ENCODE data around the gene NDUFAB1.
"Not testable (repeated sequence)": the region's sequence is repeated elsewhere in the genome, so short reads cannot be mapped to it uniquely, and the experiment has no call there.

Gene NDUFAB1

GRCh38 chr16:23583271-23583670, 12.8 kb downstream of the NDUFAB1 start:
- not testable (repeated sequence) for DNase-seq

- DNase-seq = no peak
These were observed 14.4 kb downstream of the NDUFAB1 start for GRCh38 chr16:23581764-23582163.

DNA sequence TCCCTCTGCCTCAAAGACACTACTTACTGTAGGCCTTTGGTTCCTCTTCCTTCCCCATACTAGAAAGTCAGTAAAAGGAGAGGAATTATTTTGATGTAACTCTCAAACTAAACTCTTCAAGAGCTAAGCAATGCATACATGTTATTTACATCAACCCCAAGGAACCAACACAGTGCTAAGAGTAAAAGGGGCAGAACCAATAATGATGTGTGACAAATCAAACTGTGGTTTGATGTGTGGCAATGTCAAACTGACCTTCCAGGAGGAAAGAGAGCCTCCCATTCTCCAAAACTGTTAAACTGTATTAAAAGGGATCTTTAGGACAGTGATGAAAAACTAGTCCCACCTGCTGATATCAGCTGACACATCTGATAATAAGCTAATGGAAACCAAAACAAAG, 15.7 kb downstream of the NDUFAB1 start:
- no peak for DNase-seq

GRCh38 chr16:23579371-23579770, 16.7 kb downstream of the NDUFAB1 start:
- no peak for DNase-seq

GRCh38 chr16:23578101-23578830, 17.9 kb downstream of the NDUFAB1 start:
- no peak for DNase-seq

DNA sequence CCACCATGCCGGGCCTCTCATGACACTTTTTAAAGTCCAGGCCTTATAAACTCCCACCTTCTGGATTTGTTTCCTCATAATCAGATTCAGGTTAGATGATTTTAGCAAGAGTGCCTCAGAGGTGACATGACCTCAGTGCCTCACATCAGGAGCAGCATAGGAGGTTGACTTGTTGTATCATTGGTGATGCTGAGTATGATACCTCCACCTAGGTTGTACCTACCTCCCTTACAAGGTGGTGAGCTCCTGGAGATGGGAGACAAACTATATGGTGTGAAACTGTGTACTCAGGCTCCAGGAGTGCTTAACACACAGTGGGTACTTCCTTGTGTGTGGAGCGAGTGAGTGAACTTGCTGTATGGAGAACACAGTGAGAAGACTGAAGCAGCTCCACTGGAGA, 18.6 kb downstream of the NDUFAB1 start:
- no peak for DNase-seq

DNA sequence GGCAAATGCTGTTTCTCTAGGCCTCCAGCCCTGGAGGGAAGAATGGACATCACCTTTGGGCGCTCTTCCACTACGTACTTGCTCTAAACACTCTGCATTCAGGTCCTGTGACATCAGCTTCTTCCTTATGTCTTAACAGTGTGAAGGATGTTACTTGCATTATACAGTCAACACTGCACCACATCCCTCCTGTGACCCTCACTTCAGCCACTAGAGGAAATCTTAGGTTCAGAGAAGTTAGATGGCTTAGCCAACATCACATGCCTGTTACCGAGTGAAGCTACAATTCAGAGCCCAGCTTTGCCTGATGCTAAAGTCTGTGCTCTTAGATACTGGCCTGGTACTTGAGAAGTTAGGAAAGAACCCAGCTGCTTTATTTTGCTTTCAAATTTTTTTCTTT, 20.3 kb downstream of the NDUFAB1 start:
- DNase-seq = no peak

DNA sequence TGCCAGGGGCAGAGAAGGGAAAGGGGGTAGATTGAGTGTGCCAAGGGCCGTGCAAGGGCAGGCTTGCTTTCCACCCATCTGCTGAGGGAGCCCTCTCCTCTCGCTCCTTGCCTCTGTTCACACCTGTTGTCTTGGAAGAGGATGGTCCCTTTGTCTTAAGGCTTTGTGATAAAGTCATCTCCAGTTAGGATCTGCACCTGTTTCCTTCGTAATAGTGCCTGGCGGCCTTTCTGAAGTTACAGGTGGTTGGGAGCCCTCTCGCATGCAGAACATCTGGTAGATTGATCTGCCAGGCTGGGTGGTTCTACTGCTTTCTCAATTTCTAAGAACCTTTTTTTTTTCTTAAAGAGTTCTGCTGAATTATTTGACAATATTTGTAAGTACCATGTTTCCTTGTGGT, 22.3 kb downstream of the NDUFAB1 start:
- DNase-seq = no peak

GRCh38 chr16:23572394-23572793, 23.7 kb downstream of the NDUFAB1 start:
- DNase-seq = no peak

DNA sequence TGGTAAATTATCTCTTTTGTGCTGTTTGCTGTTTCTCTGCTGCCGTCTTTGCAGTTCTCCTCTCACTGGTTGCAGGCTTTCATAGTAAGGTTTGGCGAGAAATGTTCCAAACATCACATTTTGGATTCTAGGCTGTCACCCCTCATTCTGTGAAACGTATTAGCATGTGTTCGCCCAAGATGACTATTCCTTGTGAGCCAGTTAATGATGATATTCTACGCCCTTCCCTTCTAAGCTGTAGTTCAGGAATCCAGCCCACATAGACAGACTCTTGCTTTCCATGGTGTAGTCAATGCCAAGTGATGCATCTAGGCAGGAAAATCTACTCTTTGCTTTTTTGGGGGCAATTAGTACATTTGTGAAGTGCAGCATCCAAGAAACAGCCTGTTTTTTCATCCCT, 24.2 kb downstream of the NDUFAB1 start:
- no peak for DNase-seq

DNA sequence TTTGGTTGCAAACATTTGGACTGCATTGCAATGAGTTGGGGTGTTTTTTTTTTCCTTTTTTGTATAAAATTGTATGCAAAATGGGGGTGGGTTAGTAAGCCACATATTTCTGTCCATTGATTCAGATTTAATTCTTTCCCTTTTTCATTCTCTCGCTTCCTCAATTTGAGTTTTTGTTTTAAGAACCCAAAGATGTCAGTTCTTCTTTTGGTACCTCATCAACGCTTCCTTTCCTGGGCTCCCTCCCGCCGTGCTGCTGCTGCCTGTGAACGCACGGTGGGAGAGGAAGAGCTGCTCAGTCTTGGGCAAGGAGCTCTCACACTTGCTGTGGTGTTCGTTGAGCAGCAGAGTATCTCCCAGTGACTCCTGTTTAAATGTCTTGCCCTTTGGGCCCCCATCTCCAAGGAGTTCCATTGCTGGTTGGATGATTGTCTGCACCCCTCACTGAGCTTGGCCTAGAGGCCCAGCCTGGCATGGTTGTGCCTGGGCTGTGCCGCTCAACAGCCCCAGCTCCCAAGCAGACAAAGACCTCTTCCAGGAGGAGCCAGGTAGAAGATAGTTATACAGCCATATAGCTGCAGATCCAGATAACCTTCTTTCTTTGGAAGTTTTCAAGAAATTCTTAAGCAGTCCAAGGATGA, 25.0 kb downstream of the NDUFAB1 start:
- DNase-seq = no peak

DNA sequence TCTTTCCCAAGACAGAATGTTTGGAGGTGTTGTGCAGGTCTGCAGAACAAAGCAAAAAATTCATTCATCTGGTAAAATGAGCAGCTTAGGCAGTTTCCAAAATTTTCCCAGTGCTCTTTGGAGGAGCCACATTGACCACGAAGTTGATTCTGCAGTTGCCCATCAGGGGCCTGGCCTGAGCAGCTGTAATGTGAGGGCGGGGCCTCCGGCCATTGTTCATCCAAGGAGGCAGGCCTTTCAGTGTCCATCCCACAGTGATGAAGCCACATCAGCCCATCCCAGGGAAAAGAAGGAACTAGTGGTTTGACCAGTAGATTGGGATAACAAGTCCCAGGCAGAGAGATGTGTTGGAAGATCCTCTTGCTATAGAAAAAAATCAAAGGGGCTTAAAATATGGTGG, 28.5 kb downstream of the NDUFAB1 start:
- DNase-seq = no peak

DNA sequence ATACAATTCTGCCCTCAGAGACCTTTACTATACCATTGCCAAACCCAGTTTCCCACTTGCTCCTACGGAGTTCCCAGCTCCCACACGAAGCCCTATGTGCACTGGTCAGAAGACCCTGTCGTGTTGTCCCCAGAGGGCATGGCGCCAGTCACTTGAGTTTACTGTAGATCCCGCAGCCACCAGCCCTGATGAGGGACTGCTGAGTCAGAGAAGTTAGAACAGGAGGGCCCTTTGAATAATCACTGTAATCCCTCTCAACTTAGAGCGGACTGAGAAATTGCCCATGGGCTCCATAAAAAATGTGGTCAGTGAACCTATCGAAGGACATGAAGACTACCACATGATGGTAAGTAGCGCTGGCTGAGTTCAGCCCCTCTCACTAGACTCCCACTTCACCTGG, 29.4 kb downstream of the NDUFAB1 start:
- no peak for DNase-seq

DNA sequence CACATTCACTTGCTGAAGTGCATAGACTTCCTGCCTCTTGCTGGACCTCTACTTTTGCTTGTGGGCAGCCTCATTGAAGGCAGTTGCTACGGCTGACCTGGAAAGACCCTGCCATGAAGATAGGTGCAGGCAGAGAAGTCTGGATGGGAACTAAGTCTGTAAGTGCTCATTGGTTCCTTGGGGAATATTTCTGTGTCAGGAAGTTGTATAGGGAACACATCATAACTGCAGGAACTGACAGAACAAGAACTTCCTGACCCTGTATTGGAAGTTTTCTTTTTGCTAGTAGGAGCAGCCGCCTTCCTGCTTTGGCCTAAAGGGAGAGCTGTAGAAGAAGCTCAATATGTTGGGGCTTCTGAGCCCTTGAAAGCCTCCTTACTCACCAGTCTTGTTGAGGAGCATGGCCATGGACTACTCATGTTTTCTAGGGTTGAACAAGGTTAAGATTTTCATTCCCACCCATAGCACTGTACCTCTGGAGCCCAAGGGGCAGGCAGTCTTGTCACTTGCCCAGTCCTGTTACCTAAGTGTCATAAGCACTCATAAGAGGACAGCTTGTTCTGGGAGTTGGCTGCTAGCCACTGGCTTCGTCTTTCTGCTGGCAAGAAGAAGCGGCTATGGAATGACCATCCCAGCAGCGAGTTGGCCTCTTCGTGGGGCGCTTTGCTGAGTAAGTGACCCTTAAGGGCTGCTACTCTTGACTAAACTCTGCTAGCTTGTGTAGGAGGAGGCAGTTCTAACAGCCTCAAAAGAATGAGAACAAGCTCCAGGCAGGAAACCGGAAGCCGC, 31.3 kb downstream of the NDUFAB1 start:
- DNase-seq = peak; percentile 15

DNA sequence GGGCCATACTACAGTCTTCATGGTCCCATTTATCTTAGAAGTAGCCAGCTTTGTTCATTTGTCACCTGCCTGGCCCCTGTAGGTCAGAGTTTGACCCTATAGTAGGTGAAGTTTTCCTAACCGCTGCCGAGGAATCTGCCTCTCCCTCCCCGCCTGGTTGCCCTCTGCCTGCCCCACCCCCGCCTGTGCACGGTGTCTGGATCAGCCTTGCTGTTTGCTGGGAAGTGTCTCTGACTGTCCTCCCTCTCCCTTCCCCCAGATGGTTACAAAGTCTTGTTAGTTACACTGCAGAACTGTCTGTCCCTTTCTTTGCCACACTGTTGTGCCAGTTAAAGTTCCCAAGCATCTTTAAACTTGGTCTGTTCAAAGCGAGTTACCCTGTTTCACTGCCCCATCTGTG, 32.9 kb downstream of the NDUFAB1 start:
- no peak for DNase-seq

GRCh38 chr16:23562505-23562904, 33.6 kb downstream of the NDUFAB1 start:
- no peak for DNase-seq

DNA sequence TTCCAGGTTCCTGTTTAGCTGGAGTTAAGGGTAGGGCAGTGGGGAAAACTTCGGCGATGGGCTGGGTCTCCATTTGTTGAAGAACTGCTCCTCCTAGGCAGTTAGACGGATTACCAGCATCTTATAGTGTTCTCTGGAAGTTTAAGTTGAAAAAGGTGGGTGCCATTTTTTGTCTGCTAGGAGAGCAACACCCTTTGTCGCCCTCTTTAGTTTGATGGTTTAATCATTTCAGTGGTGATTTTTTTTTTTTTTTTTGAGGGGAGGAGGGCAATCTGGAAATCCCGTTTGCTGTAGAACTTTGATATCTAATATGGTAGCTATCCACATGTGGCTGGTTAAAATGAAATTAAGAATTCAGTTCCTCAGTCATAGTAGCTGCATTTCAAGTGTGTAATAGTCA, 34.5 kb downstream of the NDUFAB1 start:
- no peak for DNase-seq

DNA sequence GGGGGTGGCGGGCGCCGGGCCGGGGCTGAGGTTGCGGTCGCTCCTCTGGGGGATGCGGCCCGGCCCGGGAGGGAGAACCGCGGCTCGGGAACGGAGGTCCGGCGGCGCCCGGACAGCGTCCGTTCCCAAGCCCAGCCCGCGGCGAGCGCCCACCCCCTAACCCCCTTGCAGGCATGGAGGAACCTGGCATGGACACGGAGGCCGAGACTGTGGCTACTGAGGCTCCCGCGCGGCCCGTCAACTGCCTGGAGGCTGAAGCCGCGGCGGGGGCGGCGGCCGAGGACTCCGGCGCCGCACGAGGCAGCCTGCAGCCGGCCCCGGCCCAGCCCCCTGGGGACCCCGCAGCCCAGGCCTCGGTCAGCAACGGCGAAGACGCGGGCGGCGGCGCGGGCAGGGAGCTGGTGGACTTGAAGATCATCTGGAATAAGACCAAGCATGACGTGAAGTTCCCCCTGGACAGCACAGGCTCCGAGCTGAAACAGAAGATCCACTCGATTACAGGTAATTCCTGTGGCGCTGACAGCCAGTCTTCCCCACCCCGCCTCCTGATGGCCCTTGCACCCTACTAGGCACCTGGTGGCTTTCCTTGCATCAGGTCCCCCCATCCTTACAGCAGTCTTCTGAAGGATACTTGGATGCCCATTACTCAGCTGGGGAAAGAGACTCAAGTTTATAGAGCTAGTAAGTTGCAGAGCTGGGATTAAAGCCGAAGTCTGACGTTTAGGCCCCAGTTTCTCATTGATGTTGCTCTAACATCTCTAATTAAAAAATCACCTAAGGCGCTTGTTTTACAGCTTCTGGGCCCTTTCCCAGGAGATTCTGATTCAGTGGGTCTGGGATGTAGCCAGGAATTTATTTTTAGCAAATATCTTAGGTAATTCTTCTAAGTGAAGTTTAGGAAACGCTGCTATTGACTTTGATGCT, 38.1 kb downstream of the NDUFAB1 start:
- peak; percentile 25 for DNase-seq

DNA sequence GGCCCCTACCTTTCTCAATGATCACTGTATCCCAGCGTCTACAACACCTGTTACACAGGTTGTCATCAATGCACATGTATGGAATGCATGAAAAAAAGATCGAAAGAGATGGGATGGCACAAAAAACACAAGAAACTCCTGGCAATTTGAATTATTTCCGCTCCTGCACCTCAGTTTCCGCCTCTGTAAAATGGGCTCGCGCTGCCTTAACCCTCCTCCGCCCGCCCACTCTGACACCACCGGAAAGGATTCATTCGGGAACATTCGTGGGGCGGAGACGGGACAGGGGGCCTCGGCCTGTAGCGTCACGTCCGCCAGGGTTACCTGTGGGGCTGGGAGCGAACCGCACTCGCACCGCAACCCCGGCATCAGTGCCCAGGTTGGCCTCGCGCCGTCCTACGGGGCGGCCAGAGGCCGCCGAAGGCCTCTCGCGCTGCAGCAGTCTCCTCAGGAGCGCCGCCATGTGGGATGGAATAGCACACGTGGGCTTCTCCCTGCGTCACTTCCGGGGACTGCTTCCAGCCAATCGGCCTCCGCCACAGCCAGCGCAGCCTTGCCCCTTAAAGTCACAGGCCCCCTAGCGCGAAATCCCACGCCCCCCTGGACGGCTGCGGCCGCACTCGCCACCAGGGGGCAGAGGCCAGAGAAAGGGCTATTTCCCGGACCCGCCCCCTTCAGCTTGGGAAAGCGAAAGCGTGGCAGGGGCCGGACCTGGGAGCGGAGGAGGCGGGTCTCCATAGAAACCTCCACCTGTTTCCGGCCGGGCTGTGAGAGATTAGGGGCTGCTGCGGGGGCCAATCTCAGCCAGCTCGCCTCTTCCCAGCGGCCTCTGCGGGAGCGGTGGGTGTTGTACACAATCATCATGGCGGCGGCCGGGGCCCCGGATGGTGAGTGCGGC, 39.0 kb downstream of the NDUFAB1 start, which contains the start of the genes EARS2 and UBFD1:
EARS2 (minus strand) TSS at position 470 of the 898 bp plus-strand sequence; CDS start at position 463, 7 bp downstream.
UBFD1 (plus strand) TSS at position 847 of the 898 bp plus-strand sequence; CDS start at position 863, 16 bp downstream.
- DNase-seq = peak; percentile 99

DNA sequence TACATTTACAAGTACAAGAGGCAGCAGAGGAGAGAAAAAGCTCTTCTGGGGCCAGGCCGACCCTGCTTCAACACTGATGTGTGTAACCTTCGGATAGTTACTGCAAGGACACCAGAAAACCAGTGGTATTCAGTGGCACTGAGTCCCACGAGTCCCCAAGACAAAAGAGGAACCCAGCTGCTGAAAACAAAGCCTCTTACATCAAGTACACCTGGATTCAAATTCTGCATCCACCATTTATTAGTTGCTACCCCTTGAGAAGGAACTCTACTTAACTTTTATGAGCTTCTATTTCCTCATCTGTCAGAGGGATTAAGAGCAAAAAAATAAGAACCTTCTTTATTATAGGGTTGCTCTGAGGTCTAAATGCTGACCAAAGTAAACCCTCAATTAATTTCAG, 41.6 kb downstream of the NDUFAB1 start:
- DNase-seq = no peak

DNA sequence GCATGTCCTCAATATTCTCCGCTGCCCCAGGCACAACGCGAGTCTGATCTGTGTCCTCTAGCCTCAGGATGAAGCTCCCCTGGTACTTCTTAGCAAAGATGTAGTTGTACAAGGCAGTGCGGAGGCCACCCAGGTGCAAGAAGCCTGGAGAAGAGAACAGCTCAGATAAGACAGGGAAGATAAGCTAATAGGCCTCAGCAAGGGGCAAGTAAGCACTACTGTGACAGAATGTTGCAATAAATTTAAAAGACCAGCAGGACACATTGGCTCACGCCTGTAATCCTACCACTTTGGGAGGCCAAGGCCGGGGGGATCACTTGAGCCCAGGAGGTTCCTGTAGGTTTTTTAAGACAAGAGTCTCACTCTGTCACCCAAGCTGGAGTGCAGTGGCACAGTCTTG, 44.0 kb downstream of the NDUFAB1 start:
- DNase-seq = no peak
